HG03135 (cell line): ENCODE measurements around the gene TMSB10.
"Not testable (repeated sequence)": the region's sequence is repeated elsewhere in the genome, so short reads cannot be mapped to it uniquely, and the experiment has no call there.

Source experiments
- ATAC-seq: cut with Tn5 transposase; IDR thresholded peaks from one replicate; pipeline ENCODE4 v1.9.1; 2021; ENCODE audit warnings: mild to moderate bottlenecking, moderate library complexity; ENCODE audit not compliant: unreplicated experiment

The TMSB10 gene

DNA sequence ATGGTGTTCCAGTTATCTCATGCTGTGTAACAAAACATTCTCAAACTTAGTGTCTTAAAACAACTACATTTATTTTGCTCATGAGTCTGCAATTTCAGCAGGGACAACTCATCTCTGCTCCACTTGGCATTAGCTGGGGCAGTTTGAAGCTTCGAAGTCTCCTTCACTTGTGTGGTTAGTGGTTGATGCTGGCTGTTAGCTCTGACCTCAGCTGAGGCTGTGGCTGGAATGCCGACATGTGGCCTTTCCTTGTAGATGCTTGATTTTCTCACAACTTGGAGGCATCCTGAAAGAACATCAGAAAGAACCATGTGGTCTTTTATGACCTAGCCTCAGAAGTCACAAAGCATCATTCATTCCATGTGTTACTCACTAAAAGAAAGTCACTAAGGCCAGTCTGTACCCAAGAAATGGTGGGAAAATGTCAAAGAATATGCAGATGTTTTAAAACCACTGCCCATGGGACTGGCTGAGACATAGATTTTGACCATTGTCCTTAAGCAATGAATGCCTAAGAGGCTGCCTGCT, 3.8 kb upstream of the TMSB10 start:
- ATAC-seq: no peak

DNA sequence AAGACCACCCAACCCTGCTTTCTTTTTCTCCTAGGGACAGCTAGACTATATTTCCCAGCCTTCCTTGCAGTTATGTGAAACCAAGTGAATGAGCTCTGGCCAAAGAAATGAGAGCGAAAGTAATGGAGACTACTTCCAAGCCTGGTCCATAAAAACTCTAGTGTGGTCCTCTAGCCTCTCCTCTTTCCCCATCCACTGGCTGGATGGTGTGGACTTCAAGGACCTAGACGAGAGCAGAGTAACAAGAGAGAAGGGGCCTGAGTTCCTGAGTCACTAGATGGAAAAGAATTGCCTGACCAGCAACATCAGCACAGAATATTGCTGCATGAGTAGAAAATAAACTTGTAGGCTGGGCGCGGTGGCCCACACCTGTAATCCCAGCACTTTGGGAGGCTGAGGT, 2.9 kb upstream of the TMSB10 start:
- ATAC-seq: no peak

DNA sequence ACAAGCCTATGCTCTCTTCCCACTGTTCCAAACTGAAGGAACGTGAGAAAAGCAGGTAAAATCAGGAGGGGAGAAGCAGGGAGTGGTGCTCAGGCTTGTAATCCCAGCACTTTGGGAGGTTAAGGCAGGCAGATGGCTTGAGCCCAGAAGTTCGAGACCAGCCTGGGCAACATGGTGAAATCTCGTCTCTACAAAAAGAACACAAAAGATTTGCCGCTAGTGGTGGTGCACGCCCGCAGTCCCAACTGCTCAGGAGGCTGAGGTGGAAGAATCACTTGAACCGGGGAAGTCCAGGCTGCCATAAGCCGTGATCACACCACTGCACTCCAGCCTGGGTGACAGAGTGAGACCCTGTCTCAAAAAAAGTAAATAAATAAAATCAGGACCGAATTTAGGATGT, 1.3 kb upstream of the TMSB10 start:
- ATAC-seq: no peak

DNA sequence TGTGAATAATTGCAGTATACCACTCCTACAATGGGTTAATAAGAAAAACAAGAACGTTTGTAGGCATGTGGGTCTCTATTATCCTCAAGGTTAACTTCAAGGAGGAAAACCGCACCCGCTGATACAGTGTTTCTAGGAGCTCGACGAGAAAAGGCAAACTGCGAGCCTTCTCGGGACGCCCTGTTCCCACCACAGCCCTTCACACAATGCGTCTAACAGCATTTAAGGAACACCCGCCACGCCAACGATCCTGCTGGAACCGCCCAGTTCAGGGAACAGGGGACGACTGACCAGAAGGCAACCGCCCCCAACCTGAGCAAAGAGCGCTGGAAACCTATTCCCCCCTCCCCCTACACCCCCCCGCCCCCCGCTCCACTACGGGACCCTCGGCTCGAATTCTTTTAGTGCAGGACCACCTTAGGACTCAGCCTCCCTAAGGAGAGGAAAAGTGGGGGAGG, 710 bp upstream of the TMSB10 start:
- no peak for ATAC-seq

DNA sequence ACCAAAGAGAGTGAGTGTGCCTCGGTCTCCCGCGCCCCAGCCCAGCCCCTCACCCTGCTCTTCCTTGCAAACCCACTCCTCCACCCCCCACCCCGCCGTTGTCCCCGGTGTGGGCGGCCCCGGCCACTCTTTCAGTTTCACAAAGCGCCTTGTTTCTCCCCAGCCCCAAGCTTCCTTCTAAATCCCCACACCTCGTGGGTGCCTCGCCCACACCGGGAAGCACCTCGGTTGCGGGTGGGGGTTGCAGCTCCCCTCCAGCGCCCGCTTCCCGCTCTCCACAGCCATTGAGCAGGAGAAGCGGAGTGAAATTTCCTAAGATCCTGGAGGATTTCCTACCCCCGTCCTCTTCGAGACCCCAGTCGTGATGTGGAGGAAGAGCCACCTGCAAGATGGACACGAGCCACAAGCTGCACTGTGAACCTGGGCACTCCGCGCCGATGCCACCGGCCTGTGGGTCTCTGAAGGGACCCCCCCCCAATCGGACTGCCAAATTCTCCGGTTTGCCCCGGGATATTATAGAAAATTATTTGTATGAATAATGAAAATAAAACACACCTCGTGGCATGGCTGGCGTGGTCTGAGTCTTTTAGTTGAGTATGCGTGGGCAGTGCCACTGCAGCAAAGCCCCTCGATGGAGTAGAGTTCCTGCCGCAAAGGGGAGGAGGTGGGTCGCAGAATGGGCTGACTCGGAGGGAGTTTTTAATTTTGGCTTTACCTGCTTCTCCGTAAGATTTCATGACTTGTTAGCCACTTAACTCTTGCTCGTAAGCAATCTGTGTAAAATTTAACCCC, 848 bp downstream of the TMSB10 start:
- peak; percentile 21 for ATAC-seq

DNA sequence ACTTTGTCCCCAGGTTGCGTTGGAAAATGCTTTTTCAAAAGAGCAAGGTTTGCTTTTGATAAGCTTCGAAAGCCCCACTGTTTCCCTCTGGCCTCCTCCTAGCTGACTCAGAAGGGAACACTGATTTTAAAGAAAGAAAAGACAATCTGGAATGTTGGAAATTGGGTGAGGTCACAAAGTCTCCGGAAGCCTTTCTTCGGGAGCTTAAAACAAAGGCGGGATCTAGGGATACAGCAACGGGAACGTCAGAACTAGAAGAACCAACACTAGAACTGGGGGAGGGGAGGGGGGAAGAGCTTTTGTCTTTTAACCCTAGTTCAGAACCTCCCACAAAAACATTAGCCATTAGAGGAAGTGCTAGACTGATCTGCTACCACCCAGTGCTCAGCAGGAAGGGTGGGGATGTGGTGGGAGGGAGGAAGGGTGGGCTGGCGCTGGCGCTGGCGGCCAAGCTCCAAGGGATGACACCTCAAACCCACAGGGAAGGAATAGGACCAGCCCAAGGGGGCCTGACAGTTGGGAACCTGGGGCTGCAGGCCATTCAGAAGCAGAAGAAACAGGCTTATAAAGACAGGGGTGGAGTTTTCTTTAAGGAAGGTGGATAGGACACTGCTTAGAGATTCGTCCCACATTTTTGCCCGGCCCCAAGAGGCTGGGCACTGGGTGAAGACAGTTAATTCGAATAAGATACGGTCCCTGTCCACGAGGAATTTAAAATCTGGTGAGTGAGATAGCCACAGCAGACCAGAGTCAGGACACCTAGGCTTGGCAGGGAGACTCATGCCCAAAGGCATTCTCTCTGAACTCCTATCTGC, 1.7 kb downstream of the TMSB10 start:
- ATAC-seq: peak; percentile 36

DNA sequence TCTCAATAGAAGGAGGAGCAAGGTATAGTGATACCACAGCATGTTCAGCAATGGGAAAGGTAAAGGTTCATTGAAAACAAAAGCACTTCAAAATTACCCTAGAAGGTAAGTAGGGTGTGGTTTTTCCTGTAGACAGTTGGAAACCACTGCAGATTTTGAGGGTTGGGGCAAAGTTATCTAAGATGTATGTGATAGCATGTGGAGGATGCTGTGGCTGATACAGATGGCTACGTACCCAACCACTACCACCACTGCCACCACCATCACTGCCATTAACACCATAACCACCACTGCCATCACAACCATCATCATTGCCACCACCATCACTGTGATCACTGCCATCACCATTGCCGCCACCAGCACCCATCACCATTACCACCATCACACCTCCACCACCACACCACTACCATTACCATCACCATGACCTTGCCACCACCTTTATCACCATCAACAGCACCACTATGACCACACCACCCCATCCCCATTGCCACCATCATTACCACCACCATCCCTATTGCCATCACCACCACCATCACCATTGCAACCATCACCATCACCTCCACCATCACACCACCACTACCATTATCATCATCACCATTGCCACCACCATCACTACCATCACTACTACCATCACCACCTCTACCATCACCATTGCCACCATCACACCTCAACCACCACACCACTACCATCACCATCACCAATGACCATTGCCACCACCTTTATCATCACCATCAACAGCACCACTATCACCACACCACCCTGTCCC, 3.7 kb downstream of the TMSB10 start:
- no peak for ATAC-seq

DNA sequence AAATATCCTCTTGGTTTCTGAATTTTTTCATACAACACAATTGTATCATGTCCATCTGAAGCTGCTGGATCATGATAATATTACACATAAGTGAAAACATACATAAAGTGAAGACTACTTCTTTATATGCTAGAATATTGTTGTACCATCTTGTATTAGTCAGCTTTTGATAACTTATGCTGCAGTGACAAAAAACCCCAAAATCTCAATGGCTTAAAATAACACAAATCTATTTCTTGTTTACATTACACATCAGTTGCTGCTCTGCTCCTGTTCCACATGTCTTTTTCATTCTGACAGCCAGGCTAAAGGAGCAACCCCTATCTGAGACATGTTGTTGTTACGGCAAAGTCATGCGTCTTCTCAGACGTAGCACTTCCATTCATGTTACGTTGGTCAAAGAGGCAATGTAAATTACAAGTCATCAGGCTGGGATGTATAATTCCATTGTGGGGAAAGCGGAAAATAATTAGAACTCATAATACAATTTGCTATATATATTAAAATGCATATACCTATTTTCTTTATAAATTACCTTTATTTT, 5.8 kb downstream of the TMSB10 start:
- ATAC-seq: no peak

DNA sequence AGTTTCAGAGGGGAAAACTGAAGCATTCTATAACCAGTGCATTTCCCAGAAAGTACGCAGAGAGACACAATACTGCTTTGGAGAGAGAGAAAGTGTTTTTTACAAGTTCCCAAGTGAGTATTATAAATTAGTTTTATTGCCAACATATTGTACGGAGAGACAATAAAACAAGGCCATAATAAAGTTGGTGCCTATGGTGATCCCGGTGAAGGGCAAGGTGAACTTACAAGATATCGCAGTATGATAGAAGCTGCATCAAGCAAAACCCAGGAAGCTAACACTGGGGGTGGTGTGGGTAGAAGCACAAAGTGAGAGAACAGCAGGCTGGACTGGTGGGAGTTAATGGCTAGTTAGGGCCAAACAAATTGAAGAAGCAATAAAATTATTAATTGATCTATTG, 7.5 kb downstream of the TMSB10 start:
- ATAC-seq: no peak

DNA sequence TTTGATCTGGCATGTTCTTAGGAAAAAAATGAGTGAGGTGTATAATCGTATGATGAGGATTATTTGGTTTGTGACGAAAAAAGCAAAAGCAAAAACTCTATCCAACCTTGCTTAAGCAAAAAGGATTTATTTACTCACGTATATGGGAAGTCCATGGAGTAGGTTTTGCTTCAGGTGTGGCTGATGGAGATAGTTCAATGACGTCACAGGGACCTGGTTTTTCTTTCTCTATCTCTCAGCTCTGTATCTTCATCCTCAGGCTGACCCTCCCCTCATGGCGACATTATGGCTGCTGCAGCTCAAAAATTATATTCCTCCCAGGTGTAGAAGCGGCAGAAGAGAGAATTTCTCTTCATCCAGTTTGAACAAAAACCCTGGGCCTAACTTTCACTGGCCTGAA, 8.9 kb downstream of the TMSB10 start:
- ATAC-seq: no peak

DNA sequence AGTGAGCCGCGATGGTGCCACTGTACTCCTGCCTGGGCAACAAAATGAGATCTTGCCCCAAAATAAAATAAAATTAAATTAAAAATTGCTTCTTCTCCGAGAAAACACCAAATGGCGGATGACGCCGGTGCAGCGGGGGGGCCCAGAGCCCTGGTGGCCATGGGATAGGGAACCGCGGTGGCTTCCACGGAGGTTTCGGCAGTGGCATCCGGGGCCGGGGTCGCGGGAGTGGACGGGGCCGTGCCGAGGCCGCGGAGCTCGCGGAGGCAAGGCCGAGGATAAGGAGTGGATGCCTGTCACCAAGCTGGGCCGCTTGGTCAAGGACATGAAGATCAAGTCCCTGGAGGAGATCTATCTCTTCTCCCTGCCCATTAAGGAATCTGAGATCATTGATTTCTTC, 10.2 kb downstream of the TMSB10 start:
- not testable (repeated sequence) for ATAC-seq

DNA sequence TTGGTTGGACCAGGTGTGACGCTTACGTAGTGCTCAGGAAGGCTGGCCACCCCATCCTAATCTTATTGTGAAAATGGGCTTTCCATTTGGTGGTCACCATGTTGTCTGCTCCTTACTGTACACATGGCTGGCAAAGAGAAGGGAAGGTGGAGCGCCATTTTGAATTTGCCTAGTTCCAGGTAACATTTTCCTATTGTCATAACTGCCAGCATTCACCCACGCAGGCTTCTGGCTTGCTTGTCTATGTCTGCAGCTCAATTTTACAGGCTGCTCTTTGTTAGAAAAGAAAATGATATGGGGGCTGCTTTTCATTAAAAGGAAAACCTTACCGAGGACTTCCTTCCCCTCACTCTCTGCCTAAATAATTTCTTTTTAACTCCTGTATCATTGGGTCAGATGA, 12.4 kb downstream of the TMSB10 start:
- not testable (repeated sequence) for ATAC-seq

DNA sequence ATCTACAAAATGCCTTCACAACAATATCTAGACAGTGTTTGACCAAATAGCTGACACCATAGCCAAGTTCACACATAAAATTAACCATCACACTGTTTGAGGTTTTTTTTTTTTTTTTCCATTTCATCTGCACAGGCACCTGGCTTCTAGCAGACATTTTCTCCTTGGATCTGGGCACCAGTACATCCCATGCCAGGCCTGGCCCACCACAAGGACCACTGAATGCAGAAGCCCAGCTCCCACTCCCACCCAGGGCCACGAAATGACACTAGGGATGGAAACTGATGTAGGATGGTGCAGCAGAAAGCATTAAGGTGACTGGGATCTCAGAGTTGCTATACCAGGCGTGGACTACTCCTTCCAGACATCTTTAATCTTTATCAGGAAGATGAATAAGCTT, 13.0 kb downstream of the TMSB10 start:
- ATAC-seq: no peak

DNA sequence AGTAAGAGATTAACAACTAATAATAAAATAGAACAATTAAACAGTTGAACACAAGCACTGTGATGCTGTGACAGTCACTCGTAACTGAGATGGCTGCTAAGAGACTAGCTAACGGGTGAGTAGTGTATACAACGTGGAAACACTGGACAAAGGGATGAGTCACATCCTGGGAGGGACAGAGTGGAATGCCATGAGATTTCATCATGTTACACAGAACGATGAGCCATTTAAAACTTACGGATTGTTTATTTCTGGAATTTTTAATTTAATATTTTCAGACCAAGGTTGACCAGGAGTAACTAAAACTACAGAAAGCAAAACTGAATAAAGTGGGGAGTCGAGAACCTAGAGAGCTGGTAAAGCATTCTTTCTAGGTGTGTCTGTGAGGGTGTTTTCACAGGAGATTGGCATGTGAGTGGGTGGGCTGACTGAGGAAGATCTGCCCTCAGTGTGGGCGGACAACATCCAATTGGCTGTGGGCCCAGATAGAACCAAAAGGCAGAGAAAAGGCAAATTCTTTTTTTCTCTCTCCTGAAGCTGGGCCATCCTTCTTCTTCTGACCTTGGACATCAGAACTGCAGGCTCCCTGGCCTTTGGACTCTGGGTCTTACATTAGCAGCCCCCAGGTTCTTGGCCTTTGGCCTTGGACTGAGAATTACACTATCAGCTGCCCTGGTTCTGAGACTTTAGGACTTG, 14.6 kb downstream of the TMSB10 start:
- peak; percentile 42 for ATAC-seq

DNA sequence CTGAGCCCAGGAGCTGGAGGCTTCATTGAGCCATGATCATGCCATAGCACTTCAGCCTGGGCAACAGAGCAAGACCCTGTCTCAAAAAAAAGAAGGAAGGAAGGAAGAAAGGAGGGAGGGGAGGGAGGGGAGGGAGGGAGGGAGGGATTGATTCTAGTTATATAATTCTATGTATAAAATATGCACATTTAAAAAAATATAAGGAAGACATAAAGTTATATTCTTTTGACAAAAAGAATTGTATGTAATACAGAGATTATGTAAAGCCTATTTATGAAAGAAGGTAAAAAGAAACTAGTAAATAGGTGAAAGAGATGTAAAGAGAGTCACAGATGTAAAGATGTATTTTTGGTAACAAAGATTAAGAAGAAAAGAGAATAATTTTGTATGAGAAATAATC, 17.6 kb downstream of the TMSB10 start:
- ATAC-seq: no peak

DNA sequence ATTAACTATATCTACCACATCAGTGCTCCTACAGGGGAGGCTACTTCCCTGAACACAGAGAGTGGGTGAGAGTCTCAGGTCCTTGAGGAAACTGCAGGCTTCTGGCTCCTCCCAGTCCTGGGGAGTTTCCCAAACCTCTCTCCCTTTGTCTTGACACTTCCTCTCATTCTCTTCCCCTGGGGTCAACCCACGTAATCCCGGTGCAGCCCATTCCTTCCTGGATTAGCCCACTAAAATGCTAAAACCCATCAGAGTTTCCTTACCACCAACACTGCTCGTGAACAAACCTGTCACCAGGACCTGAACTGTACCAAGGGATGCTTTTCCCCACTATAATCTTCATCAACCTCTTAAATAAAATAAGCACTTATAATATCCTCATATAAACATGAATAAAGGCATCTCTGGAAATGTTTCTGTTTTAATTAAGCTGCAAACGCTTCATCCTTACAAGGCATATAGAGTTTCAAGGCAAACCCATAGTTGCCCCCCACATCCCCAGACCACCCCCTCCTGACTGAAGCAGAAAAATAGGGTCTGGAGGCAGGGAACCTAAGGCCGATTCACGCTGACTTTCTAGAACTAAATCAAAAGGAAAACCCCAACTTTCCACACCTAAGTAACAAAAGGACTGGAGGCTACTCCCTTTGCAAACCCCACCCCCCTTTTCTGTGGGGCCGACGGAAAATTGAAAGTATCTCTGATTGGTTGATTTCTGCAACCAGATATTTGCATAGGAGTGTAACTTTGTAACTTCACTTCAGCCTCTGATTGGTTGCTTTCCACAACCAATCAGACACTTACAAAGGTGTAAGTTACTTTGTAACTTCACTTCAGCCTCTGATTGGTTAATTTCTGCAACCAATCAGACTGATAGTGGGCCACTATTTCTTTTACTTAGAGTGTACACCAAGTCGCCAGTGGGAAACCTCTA, 19.0 kb downstream of the TMSB10 start:
- peak; percentile 34 for ATAC-seq

DNA sequence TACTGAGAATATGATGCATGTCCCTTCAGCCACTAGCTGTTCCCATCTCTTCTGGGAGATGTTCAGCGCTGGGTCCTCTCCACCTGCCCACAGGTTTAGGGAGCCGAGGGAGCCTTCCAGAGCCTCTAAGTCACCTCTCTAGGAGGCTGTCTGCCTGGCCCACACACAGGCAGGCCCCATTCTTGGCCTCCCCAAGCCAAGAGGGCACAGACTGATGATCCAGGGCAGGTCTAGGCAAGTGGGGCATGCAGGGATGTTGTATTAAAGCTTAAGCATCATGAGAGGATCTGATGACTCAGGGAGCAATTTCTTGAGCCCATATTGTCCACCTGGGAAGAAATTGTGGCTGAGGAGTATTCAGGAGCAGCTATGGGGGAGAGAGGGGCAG, 19.9 kb downstream of the TMSB10 start:
- no peak for ATAC-seq

DNA sequence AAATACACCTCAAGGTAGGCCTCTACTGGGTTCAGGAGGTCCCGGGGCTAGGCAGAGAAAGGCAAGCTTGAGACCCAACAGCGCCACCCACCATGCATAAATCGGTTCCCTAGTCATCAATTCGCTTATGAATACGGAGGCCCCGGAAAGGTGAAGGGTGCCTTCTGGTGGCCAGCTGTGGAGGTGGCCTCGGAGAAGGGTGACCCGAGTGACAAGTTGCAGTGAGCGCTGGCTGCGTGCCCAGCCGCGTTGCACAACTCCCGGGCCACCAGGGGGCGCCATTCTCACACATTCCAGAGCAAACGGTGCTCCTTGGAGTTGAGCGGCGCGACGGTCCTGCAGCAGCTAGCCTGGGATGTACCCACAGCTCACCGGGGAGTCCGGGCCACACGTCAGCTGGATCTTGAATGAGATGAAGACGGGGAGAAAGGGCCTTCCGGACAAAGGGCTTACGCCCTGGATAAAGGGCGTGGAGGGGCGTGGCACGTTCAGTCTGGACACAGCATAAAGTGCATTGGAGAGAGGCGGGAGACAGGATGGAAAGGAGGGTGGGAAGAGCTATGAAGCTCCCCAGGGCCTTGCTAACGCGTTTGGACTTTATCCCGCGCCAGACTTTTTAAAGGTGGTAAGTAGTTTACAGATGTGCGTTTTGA, 20.4 kb downstream of the TMSB10 start:
- peak; percentile 77 for ATAC-seq

DNA sequence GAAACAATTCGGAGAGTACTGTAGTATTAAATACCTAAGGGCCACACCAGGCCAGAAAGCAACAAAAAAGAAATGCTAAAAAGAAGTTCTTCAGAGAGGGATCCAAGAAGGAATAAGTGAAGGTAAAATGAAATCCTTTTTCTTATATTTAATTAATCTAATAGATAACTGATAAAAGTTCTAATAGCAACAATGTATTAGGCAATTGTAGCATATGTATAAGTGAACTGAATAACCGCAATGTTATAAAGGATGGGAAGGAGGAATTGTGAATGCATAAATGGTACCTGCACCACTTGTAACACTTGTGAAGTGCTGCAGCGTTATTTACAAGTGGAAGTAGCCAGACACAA, 21.8 kb downstream of the TMSB10 start:
- no peak for ATAC-seq
